GM19035 (cell line): Measurements from ENCODE around the gene C15orf39.
"Not testable (repeated sequence)": the region's sequence is repeated elsewhere in the genome, so short reads cannot be mapped to it uniquely, and the experiment has no call there.

Experiments used
- ATAC-seq: cut with Tn5 transposase; IDR thresholded peaks from one replicate; pipeline ENCODE4 v1.9.1; 2021; ENCODE audit not compliant: unreplicated experiment

The C15orf39 gene

GRCh38 chr15:75258620-75259343, 57.1 kb downstream of the C15orf39 start:
- not testable (repeated sequence) for ATAC-seq

GRCh38 chr15:75259873-75260272, 58.2 kb downstream of the C15orf39 start:
- not testable (repeated sequence) for ATAC-seq
